Measurements from ENCODE around the gene ZFAND3.

DNA sequence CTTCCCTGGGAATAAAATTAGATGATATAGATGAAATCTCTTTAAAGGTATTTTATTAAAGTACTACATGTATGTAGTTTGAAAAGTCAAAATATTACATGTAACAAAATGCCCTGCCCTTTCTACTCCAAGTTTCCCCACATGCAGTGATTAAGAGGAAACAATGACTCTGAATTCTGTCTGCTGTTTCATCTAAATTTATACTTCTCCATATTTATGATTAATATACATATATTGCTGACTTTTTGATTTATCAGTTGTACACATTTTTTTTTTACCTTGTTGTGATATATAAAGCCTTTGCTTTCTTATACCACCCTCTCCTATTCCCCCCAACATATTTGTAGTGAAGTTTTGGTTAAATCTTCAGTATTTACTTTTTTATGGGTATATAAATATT is 127.9 kb downstream of the ZFAND3 start:
- TF ChIP-seq TARDBP (IDR thresholded peaks at IDR 0.05): no peak
- no peak for TF ChIP-seq NFRKB (IDR thresholded peaks at IDR 0.05)
- TF ChIP-seq SP1 (IDR thresholded peaks at IDR 0.05): no peak
- TF ChIP-seq FOXA1 (IDR thresholded peaks at IDR 0.05): no peak
- TF ChIP-seq BHLHE40 (IDR thresholded peaks at IDR 0.05; ENCODE audit: borderline replicate concordance): no peak
- no peak for TF ChIP-seq SUZ12 (IDR thresholded peaks at IDR 0.05)
- TF ChIP-seq, protein P1, sequence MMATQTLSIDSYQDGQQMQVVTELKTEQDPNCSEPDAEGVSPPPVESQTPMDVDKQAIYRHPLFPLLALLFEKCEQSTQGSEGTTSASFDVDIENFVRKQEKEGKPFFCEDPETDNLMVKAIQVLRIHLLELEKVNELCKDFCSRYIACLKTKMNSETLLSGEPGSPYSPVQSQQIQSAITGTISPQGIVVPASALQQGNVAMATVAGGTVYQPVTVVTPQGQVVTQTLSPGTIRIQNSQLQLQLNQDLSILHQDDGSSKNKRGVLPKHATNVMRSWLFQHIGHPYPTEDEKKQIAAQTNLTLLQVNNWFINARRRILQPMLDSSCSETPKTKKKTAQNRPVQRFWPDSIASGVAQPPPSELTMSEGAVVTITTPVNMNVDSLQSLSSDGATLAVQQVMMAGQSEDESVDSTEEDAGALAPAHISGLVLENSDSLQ (IDR thresholded peaks at IDR 0.05): no peak
- no peak for TF ChIP-seq FOXK2 (IDR thresholded peaks at IDR 0.05)
